ENCODE data around the gene NAA15. TPM values are rescaled to one million over a fixed set of nuclear protein-coding genes. Genes with fewer than 3 reads are reported as not detected.
"Not testable (repeated sequence)": the region's sequence is repeated elsewhere in the genome, so short reads cannot be mapped to it uniquely, and the experiment has no call there.

The NAA15 gene
- total RNA-seq, 1 experiment from 2014 or later, result 32.2 TPM

DNA sequence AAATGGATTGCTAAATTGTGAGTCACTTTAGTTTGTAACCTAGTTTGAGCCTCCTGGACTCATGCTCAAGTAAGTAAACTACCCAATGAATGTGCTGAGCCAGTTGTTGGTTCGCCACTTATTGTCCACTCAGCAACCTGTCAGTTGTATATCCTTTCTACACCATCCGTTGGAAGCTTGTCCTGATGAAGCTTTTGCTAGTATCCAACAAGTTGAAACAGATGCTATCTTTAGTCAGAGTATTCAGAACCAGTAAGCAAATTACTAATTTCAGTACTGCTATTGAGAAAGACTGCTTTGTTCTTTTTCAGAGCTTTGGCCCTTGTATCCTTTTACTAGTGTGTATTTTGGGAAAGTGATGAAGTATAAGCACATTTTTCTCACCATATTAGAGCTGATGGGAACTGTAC lies 4.3 kb upstream of the NAA15 start:
- peak; percentile 28 for DNase-seq (ENCODE audit: low read depth)

- DNase-seq (ENCODE audit: low read depth), result no peak
Measured at GRCh38 chr4:139299536-139299935, 1.8 kb upstream of the NAA15 start.

- DNase-seq (ENCODE audit: low read depth), result peak; percentile 56
Measured at GRCh38 chr4:139300431-139301112, 733 bp upstream of the NAA15 start.

GRCh38 chr4:139301821-139302611 lies 711 bp downstream of the NAA15 start, which contains the start of gene NDUFC1:
Gene NDUFC1 (minus strand): TSS chr4:139302477. CDS start chr4:139295798, 6,679 bp downstream.
- peak; percentile 38 for DNase-seq (ENCODE audit: low read depth)

DNA sequence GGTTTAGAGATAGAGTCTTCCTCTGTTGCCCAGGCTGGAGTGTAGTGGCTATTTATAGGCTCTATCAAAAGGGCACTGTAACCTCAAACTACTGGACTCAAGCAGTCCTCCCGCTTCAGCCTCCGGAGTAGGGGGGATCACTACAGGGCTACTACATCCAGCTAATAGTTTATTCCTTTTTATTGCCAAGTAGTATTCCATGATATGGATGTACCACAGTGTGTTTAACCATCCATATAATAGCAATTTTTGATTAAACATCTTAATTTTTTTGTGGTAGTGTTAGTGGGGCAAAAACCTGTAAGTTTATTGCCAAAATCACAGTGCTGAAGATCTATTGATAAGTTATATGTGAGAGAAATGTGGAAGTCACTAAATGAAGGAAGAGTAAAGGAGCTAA lies 3.6 kb downstream of the NAA15 start:
- DNase-seq (ENCODE audit: low read depth), result no peak

GRCh38 chr4:139311909-139312308 lies 10.6 kb downstream of the NAA15 start:
- DNase-seq (ENCODE audit: low read depth), result no peak

DNA sequence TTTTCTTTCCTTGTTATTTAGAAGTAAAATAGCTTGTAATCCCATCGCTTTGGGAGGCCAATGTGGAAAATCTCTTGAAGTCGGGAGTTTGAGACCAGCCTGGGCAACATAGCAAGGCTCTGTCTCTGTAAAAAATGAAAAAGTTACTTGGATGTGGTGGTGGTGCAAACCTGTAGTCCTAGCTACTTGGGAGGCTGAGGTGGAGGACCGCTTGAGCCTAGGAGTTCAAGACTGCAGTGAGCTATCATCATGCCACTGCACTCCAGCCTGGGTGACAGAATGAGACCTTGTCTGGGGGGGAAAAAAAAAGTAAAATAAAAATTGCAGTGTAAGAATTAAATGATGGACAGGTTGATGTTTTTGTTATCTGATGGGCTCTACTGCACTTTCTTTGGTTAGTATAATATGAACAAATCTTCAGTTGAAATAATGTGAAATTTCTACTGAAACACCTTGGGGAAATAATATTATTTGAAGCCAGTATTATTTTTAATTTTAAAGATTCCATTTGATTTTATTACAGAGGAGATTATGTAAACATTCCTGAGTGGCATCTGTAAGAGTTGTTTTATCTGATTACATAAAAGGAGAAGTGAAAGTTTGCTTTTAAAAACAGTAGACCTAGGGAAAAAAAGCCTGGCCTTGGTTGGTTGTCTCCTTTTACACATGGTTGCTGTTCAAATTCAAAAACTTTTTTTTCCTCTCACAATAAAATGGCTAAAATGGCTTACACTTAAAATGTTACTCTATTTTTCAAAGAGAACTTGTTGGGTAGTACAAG lies 11.4 kb downstream of the NAA15 start:
- no peak for DNase-seq (ENCODE audit: low read depth)

DNA sequence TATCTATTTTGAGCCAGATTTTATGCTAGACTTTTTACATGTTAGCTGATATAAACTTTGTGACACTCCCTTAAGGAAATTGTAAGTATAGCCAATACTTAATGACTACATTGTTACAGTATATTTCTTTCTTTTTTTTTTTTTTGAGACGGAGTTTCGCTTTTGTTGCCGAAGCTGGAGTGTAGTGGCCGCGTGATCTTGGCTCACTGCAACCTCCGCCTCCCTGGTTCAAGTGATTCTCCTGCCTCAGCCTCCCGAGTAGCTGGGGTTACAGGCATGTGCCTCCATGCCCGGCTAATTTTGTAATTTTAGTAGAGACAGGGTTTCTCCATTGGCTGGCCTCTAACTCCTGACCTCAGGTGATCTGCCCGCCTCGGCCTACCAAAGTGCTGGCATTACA lies 12.1 kb downstream of the NAA15 start:
- DNase-seq (ENCODE audit: low read depth), result not testable (repeated sequence)

- no peak for DNase-seq (ENCODE audit: low read depth)
Measured at GRCh38 chr4:139314047-139314800, 12.9 kb downstream of the NAA15 start.

DNA sequence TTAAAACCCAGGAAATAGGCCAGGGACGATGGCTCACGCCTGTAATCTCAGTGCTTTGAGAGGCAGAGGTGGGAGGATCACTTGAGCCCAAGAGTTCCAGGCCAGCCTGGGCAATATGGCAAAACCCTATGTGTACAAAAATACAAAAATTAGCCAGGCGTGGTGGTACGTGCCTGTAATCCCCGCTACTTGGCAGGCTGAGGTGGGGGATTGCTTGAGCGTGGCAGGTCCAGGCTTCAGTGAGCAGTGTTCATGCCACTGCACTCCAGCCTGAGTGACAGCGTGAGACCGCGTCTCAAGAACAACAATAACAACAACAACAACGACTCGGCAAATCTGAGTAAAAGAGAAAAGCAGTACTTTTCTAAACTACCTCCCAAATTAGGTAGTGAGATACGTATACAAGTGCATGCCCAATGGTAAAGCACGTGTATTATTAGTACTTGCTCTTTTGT lies 13.9 kb downstream of the NAA15 start:
- DNase-seq (ENCODE audit: low read depth), result no peak

- no peak for DNase-seq (ENCODE audit: low read depth)
Measured at GRCh38 chr4:139316733-139317132, 15.4 kb downstream of the NAA15 start.

DNA sequence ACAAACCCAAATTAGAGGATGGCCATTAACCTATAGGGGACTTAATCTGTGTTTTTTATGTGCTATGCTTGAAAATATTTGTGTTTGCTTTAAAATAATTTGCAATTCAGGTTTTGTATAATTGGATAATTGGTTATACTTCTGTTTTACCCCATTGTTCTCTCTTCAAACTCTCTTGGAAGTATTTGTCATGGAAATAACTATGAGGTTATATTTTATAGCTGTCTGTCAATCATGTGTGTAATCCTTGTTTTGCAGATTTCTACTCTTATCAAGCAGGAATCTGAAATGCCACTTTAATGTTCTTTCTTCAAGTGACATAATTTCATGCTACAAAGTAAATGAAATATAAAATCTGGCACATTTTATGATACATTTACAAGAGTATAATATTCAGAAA lies 16.3 kb downstream of the NAA15 start:
- no peak for DNase-seq (ENCODE audit: low read depth)

DNA sequence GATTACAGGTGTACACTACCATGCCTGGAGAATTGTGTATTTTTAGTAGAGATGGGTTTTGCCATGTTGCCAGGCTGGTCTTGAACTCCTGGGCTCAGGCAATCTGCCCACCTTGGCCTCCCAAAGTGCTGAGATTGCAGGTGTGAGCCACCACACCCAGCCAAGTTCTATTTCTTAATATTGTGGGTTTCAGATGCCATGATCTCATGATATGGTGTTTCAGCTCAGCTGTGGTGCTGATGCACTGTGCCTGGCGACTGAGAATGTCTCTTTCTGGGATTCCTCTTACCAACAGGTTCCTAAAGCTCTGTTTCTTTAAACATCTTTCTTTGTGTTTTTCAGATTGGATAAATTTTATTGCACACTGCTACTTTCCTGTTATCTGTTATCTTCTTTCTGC lies 18.3 kb downstream of the NAA15 start:
- DNase-seq (ENCODE audit: low read depth), result no peak

DNA sequence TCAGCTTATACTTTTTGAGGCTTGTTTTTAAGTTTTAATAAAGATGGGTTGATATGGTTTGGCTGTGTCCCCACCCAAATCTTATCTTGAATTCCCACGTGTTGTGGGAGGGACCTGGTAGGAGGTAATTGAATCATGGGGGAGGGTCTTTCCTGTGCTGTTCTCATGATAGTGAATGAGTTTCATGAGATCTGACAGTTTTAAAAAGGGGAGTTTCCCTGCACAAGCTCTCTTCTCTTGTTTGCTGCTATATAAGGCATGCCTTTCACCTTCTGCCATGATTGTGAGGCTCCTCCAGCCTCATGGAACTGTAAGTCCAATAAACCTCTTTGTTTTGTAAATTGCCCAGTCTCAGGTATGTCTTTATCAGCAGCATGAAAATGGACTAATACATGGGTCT lies 20.8 kb downstream of the NAA15 start:
- DNase-seq (ENCODE audit: low read depth), result not testable (repeated sequence)

- not testable (repeated sequence) for DNase-seq (ENCODE audit: low read depth)
Measured at GRCh38 chr4:139322541-139322940, 21.2 kb downstream of the NAA15 start.

DNA sequence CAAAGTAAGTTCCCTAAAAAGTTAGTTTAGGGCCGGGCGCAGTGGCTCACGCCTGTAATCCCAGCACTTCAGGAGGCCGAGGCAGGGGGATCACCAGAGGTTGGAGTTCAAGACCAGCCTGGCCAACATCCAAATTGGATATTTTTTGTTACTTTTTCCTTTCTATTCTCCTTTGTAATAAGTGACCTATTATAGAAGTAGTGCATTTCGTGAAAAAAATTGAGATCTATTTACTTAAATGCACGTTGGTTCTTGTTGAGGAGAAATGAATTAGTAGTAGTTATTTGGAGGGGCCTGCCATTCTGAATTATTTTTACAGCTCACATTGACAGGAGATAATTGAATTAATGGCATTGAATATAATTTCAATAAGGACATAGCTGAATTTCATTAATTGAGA lies 23.3 kb downstream of the NAA15 start:
- no peak for DNase-seq (ENCODE audit: low read depth)

DNA sequence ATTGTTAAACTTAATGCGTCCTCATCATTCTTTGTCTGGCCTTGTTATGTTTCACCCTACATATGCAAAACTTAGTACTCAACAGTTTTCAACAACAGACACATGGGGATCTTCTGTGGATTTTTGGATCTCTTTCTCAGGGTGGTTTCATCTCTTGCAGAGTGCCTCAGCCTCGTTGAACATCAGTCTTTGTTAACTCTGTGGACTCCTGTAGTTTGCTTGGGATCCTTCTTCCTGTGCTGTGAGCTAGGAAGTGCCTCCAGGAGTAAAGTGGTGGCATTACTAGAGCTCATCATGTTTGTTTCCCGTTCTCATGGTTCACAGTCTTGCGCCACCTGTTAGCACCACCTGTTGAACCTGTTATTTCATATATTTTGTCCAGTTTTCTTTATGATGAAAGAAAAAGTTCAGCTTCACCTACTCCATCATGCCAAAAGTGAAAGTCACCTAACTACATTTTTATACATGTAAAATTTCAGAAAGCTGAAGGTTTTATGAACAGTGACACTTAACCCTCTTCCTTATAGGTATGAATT lies 28.4 kb downstream of the NAA15 start:
- no peak for DNase-seq (ENCODE audit: low read depth)

- no peak for DNase-seq (ENCODE audit: low read depth)
Measured at GRCh38 chr4:139330283-139330682, 29.0 kb downstream of the NAA15 start.

DNA sequence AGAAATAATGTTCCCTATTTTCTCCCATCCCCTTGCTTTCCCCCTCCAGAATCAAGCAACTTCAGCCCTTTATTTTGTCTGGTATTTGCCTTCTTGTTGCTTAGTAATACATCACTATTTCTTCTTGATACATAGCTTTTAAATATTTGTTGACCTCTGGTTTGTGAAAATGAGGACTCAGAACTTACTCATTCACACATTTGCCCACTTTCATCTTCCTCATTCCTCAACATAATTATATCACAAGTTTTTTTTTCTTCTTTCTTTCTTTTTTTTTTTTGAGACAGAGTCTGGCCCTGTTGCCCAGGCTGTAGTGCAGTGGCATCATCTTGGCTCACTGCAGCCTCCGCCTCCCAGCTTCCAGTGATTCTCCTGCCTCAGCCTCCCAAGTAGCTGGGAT lies 29.9 kb downstream of the NAA15 start:
- no peak for DNase-seq (ENCODE audit: low read depth)

- DNase-seq (ENCODE audit: low read depth), result no peak
Measured at GRCh38 chr4:139333046-139333445, 31.7 kb downstream of the NAA15 start.

DNA sequence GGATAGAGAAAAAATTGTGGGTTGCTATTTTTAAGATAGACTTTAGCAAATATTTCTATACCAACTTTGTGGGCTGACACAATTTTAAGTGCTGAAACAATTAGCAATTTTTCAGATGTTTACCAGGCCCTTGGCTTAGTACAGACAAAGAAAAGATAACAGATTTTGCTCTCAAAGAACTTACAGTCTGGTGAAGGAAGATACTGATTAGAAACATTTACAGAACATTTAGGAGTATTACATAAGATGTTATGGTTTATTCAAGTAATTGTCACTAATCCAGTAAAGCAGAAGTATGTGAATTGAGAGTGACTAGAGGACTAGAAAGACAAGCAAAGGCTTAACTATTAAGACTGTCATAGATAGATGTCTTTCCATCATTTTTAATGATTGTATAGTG lies 36.3 kb downstream of the NAA15 start:
- DNase-seq (ENCODE audit: low read depth), result no peak
